Right lobe of liver (tissue), 4 donors: ENCODE measurements around the gene SRPK2.

Experiments
- CTCF ChIP-seq, 4 donors: fragments of 200-600 bp in 3 of 4; fragments of 450-650 bp in 1 of 4; IDR thresholded peaks; one replicate each; pipeline versions ENCODE4 v1.5.1 to v1.8.0; 2016 to 2022; ENCODE audit warnings: antibody characterized with exemption in 4 of 4, mild to moderate bottlenecking in 2 of 4
- POLR2A ChIP-seq: fragments of 450-650 bp; IDR thresholded peaks from one replicate; pipeline ENCODE4 v1.6.1; 2017; ENCODE audit warnings: antibody characterized with exemption, mild to moderate bottlenecking
- donor health status: DM: no; HTN: no; CAD: no.
- donor health status: DM: no; HTN: no; CAD: no.
- donor health status: DM: no; HTN: yes; CAD: no.

- TF ChIP-seq CTCF (IDR thresholded peaks at IDR 0.05) (no peak), POLR2A (no peak)
These were observed 237.6 kb downstream of the SRPK2 start for GRCh38 chr7:105151152-105151551.
